ENCODE results near the gene CAMSAP1.
"Not testable (repeated sequence)": the region's sequence is repeated elsewhere in the genome, so short reads cannot be mapped to it uniquely, and the experiment has no call there.

The CAMSAP1 gene

GRCh38 chr9:135947105-135947504 lies 39.8 kb upstream of the CAMSAP1 start:
- H3K9me3 ChIP-seq (ENCODE audit: control extremely low read depth in 1 of 5, control insufficient read depth in 4 of 5, insufficient read depth in 2 of 5, low read depth in 1 of 5, low read length in 4 of 5); H3K4me3 ChIP-seq (ENCODE audit: control insufficient read depth in 1 of 7, extremely low read depth in 1 of 7, insufficient read depth in 4 of 7, low read depth in 2 of 7, low read length in 6 of 7); DNase-seq; H3K27ac ChIP-seq (ENCODE audit: insufficient read depth in 1 of 2, low read depth in 1 of 2, low read length in 2 of 2, poor library complexity in 1 of 2, severe bottlenecking in 2 of 2); H3K4me1 ChIP-seq (ENCODE audit: control extremely low read depth in 1 of 4, control insufficient read depth in 4 of 4, insufficient read depth in 4 of 4, low read length in 3 of 4); POLR2A ChIA-PET; CTCF ChIA-PET; H3K27me3 ChIP-seq (replicated peaks in 2 of 5; ENCODE audit: control insufficient read depth in 4 of 5, insufficient read depth in 5 of 5, low read length in 4 of 5): not testable (repeated sequence)
- H3K36me3 ChIP-seq (ENCODE audit: control insufficient read depth in 4 of 4, insufficient read depth in 4 of 4, low read length in 3 of 4) = peaks cover 7 to 71% (median 64%) of the 10 kb centered on the region in 4 experiments
- 100% methylated on average over 10 of the region's 19 CpGs for WGBS (ENCODE audit: insufficient coverage)

DNA sequence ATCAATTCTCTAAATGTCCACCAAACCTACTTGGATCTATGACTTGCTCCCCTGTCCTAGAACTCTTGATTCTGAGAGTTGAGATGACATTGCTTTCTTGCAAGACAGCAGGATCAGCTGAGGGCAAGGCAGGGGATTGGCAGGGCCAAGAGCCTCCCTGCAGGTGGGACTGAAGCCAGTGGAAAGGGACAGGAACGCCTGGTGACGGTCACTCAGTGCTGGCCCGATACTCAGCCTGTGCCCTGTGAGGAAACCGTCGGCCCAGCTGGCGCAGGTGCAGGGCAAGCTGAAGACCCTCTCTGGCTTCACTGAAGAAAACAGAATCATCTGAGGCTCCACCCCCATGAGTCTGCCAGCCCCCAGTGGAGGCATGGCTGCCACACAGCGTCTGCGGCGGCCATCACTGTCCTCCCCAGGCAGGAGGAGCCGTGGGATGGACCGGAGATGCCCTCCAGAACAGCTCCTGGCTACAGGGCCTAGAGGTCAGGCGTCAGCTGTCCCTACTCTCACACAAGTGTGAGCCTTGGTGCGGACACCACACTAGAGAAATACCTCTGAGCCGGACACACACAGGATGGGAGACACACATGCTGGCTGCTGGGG lies 39.1 kb upstream of the CAMSAP1 start:
- Histone ChIP-seq H3K36me3 (ENCODE audit: control insufficient read depth in 4 of 4, insufficient read depth in 4 of 4, low read length in 3 of 4) (peaks cover 10 to 73% (median 65%) of the 10 kb centered on the region in 4 experiments), H3K4me3 (ENCODE audit: control insufficient read depth in 1 of 7, extremely low read depth in 1 of 7, insufficient read depth in 4 of 7, low read depth in 2 of 7, low read length in 6 of 7) (no peak overlapping the region), H3K27ac (ENCODE audit: insufficient read depth in 1 of 2, low read depth in 1 of 2, low read length in 2 of 2, poor library complexity in 1 of 2, severe bottlenecking in 2 of 2) (no peak overlapping the region), H3K4me1 (ENCODE audit: control extremely low read depth in 1 of 4, control insufficient read depth in 4 of 4, insufficient read depth in 4 of 4, low read length in 3 of 4) (no peaks in the 10 kb centered on the region), H3K27me3 (replicated peaks in 2 of 5; ENCODE audit: control insufficient read depth in 4 of 5, insufficient read depth in 5 of 5, low read length in 4 of 5) (no peaks in the 10 kb centered on the region), H3K9me3 (ENCODE audit: control extremely low read depth in 1 of 5, control insufficient read depth in 4 of 5, insufficient read depth in 2 of 5, low read depth in 1 of 5, low read length in 4 of 5) (no peaks in the 10 kb centered on the region)
- no peak for DNase-seq
- POLR2A ChIA-PET = no interaction called here
- 95% methylated on average over 12 of the region's 14 CpGs for WGBS (ENCODE audit: insufficient coverage)
- CTCF ChIA-PET = interaction anchor here (1.1 to 1.2 kb wide), 3 partner anchors 9 to 176 kb away, joined by 3 to 4 read pairs (median 3); no protein-coding TSS in a partner anchor

DNA sequence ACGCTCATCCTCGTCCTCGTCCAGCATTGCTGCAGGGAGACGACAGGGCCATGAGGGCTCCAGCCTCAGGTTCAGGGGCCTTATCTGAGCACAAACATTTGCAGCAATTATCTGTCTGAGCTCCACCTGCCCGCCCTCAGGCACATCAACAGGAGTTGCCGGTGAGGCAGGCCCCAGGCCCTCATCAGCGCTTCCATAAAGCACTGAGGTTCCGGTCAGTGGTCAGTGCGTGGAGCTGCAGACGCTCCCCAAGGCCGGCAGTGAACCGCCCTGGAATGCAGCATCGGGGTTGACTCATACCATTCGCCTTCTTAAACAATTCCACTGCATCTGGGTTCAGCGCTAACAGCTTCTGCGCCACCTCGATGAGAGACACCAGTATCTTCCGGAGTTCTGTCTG lies 38.6 kb upstream of the CAMSAP1 start:
- no peak for DNase-seq
- H3K4me3 ChIP-seq (ENCODE audit: control insufficient read depth in 1 of 7, extremely low read depth in 1 of 7, insufficient read depth in 4 of 7, low read depth in 2 of 7, low read length in 6 of 7) = no peak overlapping the region
- H3K36me3 ChIP-seq (ENCODE audit: control insufficient read depth in 4 of 4, insufficient read depth in 4 of 4, low read length in 3 of 4) = peaks cover 10 to 76% (median 64%) of the 10 kb centered on the region in 4 experiments
- no peaks in the 10 kb centered on the region for H3K4me1 ChIP-seq (ENCODE audit: control extremely low read depth in 1 of 4, control insufficient read depth in 4 of 4, insufficient read depth in 4 of 4, low read length in 3 of 4)
- H3K9me3 ChIP-seq (ENCODE audit: control extremely low read depth in 1 of 5, control insufficient read depth in 4 of 5, insufficient read depth in 2 of 5, low read depth in 1 of 5, low read length in 4 of 5) = no peaks in the 10 kb centered on the region
- ChIA-PET POLR2A (no interaction called here), CTCF (interaction anchor here (1.1 to 1.2 kb wide), 3 partner anchors 10 to 176 kb away, joined by 3 to 4 read pairs (median 3); no protein-coding TSS in a partner anchor)
- H3K27me3 ChIP-seq (replicated peaks in 2 of 5; ENCODE audit: control insufficient read depth in 4 of 5, insufficient read depth in 5 of 5, low read length in 4 of 5) = no peaks in the 10 kb centered on the region
- no peak overlapping the region for H3K27ac ChIP-seq (ENCODE audit: insufficient read depth in 1 of 2, low read depth in 1 of 2, low read length in 2 of 2, poor library complexity in 1 of 2, severe bottlenecking in 2 of 2)
- 97% methylated on average over 18 of the region's 18 CpGs for WGBS (ENCODE audit: insufficient coverage)

- Histone ChIP-seq H3K9me3 (ENCODE audit: control extremely low read depth in 1 of 5, control insufficient read depth in 4 of 5, insufficient read depth in 2 of 5, low read depth in 1 of 5, low read length in 4 of 5) (no peaks in the 10 kb centered on the region), H3K27me3 (replicated peaks in 2 of 5; ENCODE audit: control insufficient read depth in 4 of 5, insufficient read depth in 5 of 5, low read length in 4 of 5) (no peaks in the 10 kb centered on the region), H3K36me3 (ENCODE audit: control insufficient read depth in 4 of 4, insufficient read depth in 4 of 4, low read length in 3 of 4) (peaks cover 13 to 75% (median 64%) of the 10 kb centered on the region in 4 experiments), H3K27ac (ENCODE audit: insufficient read depth in 1 of 2, low read depth in 1 of 2, low read length in 2 of 2, poor library complexity in 1 of 2, severe bottlenecking in 2 of 2) (no peak overlapping the region), H3K4me3 (ENCODE audit: control insufficient read depth in 1 of 7, extremely low read depth in 1 of 7, insufficient read depth in 4 of 7, low read depth in 2 of 7, low read length in 6 of 7) (no peak overlapping the region), H3K4me1 (ENCODE audit: control extremely low read depth in 1 of 4, control insufficient read depth in 4 of 4, insufficient read depth in 4 of 4, low read length in 3 of 4) (no peaks in the 10 kb centered on the region)
- POLR2A ChIA-PET = no interaction called here
- WGBS (ENCODE audit: insufficient coverage) = 95% methylated on average over 28 of the region's 36 CpGs
- DNase-seq = no peak
- CTCF ChIA-PET = interaction anchor here (1.2 kb wide), 1 partner anchor 55 kb away, joined by 3 read pairs; no protein-coding TSS in a partner anchor
Observed at GRCh38 chr9:135944444-135945252, 37.3 kb upstream of the CAMSAP1 start.

DNA sequence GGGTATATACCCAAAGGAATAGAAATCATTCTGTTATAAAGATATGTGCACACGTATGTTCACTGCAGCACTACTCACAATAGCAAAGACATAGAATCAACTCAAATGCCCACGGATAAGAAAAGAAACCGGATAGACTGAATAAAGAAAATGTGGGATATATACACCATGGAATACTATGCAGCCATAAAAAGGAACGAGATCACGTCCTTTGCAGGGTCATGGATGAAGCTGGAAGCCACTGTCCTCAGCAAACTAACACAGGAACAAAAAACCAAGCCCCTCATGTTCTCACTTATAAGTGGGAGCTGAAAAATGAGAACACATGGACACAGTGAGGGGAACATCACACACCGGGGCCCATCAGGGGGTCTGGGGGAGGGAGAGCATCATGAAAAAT lies 36.3 kb upstream of the CAMSAP1 start:
- H3K4me3 ChIP-seq (ENCODE audit: control insufficient read depth in 1 of 7, extremely low read depth in 1 of 7, insufficient read depth in 4 of 7, low read depth in 2 of 7, low read length in 6 of 7); POLR2A ChIA-PET; DNase-seq; H3K27ac ChIP-seq (ENCODE audit: insufficient read depth in 1 of 2, low read depth in 1 of 2, low read length in 2 of 2, poor library complexity in 1 of 2, severe bottlenecking in 2 of 2); H3K4me1 ChIP-seq (ENCODE audit: control extremely low read depth in 1 of 4, control insufficient read depth in 4 of 4, insufficient read depth in 4 of 4, low read length in 3 of 4); H3K27me3 ChIP-seq (replicated peaks in 2 of 5; ENCODE audit: control insufficient read depth in 4 of 5, insufficient read depth in 5 of 5, low read length in 4 of 5); H3K9me3 ChIP-seq (ENCODE audit: control extremely low read depth in 1 of 5, control insufficient read depth in 4 of 5, insufficient read depth in 2 of 5, low read depth in 1 of 5, low read length in 4 of 5); CTCF ChIA-PET: not testable (repeated sequence)
- H3K36me3 ChIP-seq (ENCODE audit: control insufficient read depth in 4 of 4, insufficient read depth in 4 of 4, low read length in 3 of 4) = peaks cover 13 to 74% (median 67%) of the 10 kb centered on the region in 4 experiments
- WGBS (ENCODE audit: insufficient coverage) = 86% methylated on average over 1 of the region's 6 CpGs

GRCh38 chr9:135941288-135941995 lies 34.1 kb upstream of the CAMSAP1 start:
- DNase-seq = no peak
- H3K9me3 ChIP-seq (ENCODE audit: control extremely low read depth in 1 of 5, control insufficient read depth in 4 of 5, insufficient read depth in 2 of 5, low read depth in 1 of 5, low read length in 4 of 5) = peaks cover 0 to 5% (median 2%) of the 10 kb centered on the region in 5 experiments
- peaks cover 17 to 74% (median 67%) of the 10 kb centered on the region in 4 experiments for H3K36me3 ChIP-seq (ENCODE audit: control insufficient read depth in 4 of 4, insufficient read depth in 4 of 4, low read length in 3 of 4)
- H3K4me3 ChIP-seq (ENCODE audit: control insufficient read depth in 1 of 7, extremely low read depth in 1 of 7, insufficient read depth in 4 of 7, low read depth in 2 of 7, low read length in 6 of 7) = no peak overlapping the region
- WGBS (ENCODE audit: insufficient coverage) = 91% methylated on average over 11 of the region's 13 CpGs
- no peak overlapping the region for H3K27ac ChIP-seq (ENCODE audit: insufficient read depth in 1 of 2, low read depth in 1 of 2, low read length in 2 of 2, poor library complexity in 1 of 2, severe bottlenecking in 2 of 2)
- H3K4me1 ChIP-seq (ENCODE audit: control extremely low read depth in 1 of 4, control insufficient read depth in 4 of 4, insufficient read depth in 4 of 4, low read length in 3 of 4) = no peaks in the 10 kb centered on the region
- no peaks in the 10 kb centered on the region for H3K27me3 ChIP-seq (replicated peaks in 2 of 5; ENCODE audit: control insufficient read depth in 4 of 5, insufficient read depth in 5 of 5, low read length in 4 of 5)
- ChIA-PET CTCF (interaction anchor here (0.8 to 1.2 kb wide), 4 partner anchors 11 to 77 kb away, joined by 3 read pairs; no protein-coding TSS in a partner anchor), POLR2A (no interaction called here)

All from common myeloid progenitor, CD34-positive (primary cell).